Cardiac fibroblast (primary cell): Measurements from ENCODE around the gene SARM1.

Source experiments
- DNase-seq, 2 donors: peaks; one replicate each; pipeline versions ENCODE4 v3.0.0 to v3.0.0-alpha.2; 2010; ENCODE audit warnings: low read depth in 2 of 2
- H3K4me3 ChIP-seq, 2 donors: replicated peaks in 1 of 2; 1 replicate in 1 of 2; 2 replicates in 1 of 2; pipeline ENCODE4 v1.5.1; 2011; ENCODE audit warnings: low read depth in 2 of 2, low read length in 2 of 2, mild to moderate bottlenecking in 2 of 2, moderate library complexity in 1 of 2
- TF ChIP-seq, protein P1 (sequence below): IDR thresholded peaks from one replicate; pipeline ENCODE4 v1.5.1; 2011; ENCODE audit warnings: low read depth, mild to moderate bottlenecking, low read length, inconsistent platforms

The SARM1 gene

DNA sequence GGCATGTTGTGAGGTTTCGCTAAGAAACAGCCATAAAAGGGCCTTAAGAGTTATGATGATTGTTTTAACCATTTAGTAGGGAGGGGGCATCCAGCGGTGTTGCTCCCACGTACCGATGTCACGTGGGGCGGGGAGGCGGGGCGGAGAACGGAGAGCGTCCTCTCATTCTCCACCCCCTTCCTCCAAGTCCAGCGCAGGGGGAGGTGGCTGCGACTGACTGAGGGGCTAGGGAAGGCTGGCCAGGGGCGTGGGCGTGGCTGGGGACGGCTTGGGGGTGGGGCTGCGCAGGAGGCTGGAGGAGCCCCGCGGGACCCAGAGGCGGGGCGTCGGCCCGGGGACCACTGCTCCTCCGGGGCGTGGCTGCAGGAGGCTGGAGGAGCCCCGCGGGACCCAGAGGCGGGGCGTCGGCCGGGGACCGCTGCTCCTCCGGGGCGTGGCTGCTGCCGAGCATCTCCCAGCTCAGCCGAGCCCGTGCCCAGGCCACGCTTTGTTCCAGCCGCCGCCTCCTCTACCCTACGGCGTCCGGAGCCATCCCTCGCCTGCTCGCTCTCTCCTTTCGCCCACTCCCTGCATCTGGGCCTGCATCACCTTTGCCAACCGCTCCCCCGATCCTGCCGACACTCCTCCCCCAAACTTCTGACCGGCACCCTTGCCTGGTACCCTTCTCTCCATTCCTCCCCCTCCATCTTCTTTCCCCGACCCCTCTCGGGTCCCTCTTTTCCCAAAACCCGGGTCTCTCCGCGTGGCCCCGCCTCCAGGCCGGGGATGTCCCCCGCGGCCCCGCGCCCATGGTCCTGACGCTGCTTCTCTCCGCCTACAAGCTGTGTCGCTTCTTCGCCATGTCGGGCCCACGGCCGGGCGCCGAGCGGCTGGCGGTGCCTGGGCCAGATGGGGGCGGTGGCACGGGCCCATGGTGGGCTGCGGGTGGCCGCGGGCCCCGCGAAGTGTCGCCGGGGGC, at the start of gene SARM1:
TSS of gene SARM1 (plus strand) at position 450 of the 958 bp plus-strand sequence. CDS start at position 789, 339 bp downstream.
- TF ChIP-seq, protein P1, sequence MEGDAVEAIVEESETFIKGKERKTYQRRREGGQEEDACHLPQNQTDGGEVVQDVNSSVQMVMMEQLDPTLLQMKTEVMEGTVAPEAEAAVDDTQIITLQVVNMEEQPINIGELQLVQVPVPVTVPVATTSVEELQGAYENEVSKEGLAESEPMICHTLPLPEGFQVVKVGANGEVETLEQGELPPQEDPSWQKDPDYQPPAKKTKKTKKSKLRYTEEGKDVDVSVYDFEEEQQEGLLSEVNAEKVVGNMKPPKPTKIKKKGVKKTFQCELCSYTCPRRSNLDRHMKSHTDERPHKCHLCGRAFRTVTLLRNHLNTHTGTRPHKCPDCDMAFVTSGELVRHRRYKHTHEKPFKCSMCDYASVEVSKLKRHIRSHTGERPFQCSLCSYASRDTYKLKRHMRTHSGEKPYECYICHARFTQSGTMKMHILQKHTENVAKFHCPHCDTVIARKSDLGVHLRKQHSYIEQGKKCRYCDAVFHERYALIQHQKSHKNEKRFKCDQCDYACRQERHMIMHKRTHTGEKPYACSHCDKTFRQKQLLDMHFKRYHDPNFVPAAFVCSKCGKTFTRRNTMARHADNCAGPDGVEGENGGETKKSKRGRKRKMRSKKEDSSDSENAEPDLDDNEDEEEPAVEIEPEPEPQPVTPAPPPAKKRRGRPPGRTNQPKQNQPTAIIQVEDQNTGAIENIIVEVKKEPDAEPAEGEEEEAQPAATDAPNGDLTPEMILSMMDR = no peak
- DNase-seq = peak; percentile 74 to 90
- H3K4me3 ChIP-seq = peak within 1 kb of the TSS; percentile 60 to 63

DNA sequence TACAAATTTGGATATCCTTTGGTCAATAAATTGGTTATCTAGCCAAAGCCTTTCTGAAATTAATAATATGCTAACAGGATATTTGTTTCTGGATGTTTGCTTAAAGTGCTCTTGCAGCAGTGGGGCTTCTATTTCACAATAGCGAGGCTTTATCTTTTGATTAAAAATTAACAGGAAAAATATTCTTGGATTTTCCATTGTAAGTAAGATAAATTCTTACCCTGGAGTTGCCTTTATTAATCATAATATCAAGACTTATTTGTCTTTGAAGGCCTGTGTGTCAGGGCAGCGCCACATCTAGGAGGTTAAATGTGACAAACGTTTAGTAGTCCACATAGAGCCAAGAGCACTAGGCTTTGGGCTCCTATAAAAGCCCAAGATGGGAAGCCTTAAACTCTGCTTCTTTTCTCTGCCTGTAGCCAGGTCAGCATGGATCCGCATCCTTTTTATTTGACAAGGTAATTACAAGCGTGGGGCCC, 47.2 kb upstream of the SARM1 start:
- no peak for DNase-seq
- TF ChIP-seq, protein P1 = no peak
- no peak overlapping the region for H3K4me3 ChIP-seq

DNA sequence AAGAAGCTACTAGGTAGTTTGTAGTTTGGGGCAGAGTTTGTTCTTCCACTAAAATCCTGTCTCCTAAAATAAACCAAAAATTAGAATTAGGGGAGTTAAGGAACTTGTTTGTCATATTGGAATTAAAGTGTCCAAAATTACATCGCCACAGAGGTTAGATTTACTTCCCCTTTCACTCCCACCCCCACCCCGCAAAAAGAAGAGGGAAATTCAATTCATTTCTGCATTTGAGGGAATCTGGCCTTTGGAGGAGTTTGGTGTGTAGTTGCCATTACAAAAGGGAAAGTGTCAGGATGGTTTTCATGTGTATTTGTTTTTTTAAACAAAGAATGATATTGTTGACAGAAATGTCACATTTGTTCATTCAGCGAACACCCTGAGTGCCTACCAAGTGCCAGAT, 46.7 kb upstream of the SARM1 start:
- TF ChIP-seq, protein P1 = no peak
- no peak for DNase-seq

DNA sequence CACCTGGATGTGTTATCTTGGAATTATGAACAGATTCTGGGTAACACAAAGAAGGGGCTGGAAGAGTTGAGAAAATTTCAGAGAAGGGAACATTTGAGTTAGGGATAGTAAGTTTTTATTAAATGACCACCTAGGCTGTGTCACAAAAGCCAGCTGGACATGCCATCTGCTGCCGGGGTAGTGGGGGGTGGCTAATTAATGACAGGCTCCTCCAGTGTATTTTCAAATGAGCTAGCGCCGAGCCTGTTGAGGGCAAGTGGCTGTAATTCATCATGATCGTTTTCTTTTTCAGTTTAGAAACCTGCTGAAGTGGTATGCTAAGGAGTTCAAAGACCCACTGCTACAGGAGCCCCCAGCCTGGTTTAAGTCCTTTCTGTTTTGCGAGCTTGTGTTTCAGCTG, 46.3 kb upstream of the SARM1 start:
- no peak overlapping the region for H3K4me3 ChIP-seq
- TF ChIP-seq, protein P1 = no peak

More for the DNA sequence above, 46.7 kb upstream of the SARM1 start:
- H3K4me3 ChIP-seq = no peak overlapping the region

DNA sequence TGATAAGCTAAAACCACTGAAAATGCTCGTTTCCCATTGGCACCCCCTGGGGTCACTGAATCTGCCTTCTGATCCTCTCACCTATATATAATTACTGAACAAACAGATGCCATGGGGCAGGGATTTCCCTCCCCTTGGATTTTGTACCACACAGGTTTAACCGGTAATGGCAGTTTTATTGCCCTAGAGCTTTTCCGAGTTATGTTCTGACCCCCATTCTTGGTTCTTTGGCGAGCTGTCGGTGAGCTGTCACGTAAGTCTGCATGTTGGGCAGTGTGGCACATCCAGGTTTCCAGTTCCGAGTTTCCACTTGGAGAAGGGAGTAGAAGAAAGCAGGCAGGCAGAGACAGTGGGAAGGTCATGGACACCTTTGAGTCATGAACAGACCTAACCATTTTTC, 45.4 kb upstream of the SARM1 start:
- no peak for DNase-seq
- TF ChIP-seq, protein P1 = no peak
- H3K4me3 ChIP-seq = no peak overlapping the region

More for the DNA sequence above, 46.3 kb upstream of the SARM1 start:
- no peak for DNase-seq

DNA sequence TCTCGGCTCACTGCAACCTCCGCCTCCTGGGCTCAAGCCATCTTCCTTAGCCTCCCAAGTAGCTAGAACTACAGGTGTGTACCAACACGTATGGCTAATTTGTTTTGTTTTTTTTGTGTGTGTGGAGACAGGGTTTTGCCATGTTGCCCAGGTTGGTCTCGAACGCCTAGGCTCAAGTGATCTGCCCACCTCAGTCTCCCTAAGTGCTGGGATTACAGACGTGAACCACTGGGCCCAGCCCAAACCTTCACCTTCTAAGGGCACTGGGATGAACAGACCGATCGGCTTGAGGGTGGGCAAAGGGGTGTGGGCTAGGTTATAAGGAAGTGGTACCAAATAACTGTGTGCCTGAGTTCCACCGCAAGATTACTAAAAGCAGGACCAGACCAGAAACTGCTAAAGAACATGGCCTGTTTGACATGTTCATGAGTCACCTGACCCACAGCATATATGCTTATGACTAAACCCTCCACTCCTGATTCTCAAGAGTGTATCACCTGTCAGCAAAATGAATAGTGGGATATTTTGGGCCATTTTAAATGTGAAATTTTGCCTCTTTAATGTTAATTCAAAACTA, 44.4 kb upstream of the SARM1 start:
- TF ChIP-seq, protein P1 = no peak
- H3K4me3 ChIP-seq = no peak overlapping the region
- DNase-seq = no peak
